MV-4-11 (cell line): ENCODE results near the gene CYP4V2.
A peak's percentile ranks its signal among the peaks of the same experiment; 100 is the strongest.

Source experiments
- DNase-seq: peaks from one replicate; lab custom pipeline; 2025; lab: John Stamatoyannopoulos, UW

CYP4V2 gene

DNA sequence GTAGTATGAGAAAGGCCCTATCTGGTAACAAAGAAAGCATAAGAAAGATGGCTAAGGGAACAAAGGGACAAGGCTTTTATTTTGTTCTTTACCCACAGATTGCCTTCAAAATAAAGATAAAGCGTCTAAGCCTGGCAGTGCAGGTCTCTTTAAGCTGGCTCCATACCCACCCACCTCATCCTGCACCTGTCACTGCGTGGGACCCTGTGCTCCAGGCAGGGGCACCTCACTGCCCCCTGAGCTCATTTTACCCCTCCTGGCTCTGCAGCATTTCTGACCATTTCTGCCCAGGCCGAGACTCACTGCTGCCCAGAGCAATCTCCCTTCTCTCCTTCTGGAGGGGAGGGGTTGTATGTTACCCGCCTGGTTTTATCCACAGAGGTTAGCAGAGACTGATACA, 1.7 kb upstream of the CYP4V2 start:
- no peak for DNase-seq

GRCh38 chr4:186190581-186191199, 677 bp upstream of the CYP4V2 start:
- peak; percentile 53 for DNase-seq

GRCh38 chr4:186192066-186192612, 772 bp downstream of the CYP4V2 start:
- peak; percentile 40 for DNase-seq

DNA sequence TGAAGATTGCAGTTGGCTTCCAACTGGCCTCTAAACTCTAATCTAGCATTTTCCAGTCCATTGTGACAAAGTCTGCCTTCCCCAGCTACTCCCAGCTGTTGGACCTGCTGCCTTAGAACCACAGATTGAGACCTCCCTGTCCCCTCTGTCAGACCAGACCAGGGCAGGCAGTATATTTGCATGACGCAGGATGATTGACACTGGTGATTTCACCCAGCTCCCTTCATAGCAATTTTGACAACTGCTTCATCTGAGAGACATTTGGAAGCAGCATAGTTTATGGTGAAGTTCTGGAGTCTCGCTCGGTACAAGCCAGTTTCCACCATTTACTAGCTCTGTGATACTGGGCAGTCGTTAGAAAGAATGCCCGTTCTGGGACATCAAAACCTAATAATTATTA, 2.5 kb downstream of the CYP4V2 start:
- DNase-seq: no peak

DNA sequence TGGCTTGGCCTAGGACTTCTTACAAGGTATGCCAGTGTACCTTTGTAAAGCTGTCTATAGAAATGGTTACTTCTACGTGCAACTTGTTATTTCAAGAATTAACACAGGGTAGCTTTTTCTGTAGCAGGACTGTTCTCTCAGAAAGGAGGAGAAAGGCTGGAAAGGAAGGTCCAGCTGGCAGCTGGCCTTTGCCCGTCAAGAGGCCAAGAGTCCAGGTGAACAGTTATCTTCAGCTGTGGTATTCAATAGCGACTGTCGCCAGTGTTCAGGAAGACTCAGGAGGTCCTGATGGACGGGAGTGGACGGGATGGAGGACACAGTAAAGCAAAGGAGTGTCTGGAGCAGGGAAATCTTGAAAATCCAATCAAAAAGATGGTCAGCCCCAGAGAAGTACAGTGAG, 4.7 kb downstream of the CYP4V2 start:
- no peak for DNase-seq

DNA sequence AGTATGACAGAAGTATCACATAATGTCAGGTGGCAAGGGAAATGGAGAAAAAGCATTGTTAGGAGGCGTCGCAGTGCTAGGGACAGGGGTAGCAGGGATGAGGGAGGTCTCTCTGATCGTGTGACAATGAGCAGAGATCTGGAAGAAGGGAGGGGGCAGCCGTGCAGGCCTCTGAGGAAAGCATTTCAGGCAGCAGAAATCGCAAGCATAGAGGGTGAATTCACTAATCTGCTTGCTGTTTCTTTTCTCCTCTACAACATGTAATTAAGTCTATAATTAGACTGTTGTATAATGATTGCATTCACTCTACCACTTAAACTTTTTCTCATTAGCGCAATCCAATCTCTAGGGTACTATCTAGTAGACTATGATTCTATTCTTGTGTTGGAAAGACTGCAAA, 9.1 kb downstream of the CYP4V2 start:
- no peak for DNase-seq

DNA sequence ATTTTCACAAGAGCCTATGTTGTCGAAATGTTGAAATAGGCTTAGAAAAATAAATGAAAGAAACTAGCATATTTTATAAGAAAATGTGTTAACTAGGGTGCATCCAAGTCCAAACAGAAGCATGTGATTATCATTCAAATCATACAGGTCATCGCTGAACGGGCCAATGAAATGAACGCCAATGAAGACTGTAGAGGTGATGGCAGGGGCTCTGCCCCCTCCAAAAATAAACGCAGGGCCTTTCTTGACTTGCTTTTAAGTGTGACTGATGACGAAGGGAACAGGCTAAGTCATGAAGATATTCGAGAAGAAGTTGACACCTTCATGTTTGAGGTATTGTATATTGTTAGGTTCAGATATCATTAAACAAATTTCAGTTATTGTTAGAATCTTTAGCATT, 9.6 kb downstream of the CYP4V2 start:
- no peak for DNase-seq

GRCh38 chr4:186201535-186202230, 10.3 kb downstream of the CYP4V2 start:
- peak; percentile 48 for DNase-seq

DNA sequence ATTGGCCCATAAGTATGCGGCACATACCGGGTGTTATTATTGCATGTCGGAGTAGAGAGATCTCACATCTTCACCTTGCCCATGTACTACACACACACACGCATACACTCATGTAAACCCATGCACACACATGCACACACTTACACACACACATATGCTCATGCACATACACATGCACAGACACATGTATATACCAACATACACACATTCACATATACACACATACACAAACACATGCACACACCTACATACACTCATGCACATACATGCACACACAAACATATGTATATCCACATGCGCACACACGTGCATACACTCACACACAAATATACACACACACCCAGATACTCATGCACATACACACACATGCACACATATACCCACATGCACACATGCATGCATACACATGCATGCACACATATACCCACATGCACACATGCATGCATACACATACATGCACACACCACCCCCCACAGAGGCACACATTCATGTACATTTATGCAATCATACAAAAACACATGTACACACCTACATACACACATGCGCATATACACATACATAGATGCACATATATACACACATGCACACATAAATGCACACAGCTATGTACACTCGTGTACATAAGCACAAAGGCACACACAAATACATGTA, 11.2 kb downstream of the CYP4V2 start:
- DNase-seq: no peak

- DNase-seq: no peak
These were observed 12.0 kb downstream of the CYP4V2 start for GRCh38 chr4:186203406-186203805.

DNA sequence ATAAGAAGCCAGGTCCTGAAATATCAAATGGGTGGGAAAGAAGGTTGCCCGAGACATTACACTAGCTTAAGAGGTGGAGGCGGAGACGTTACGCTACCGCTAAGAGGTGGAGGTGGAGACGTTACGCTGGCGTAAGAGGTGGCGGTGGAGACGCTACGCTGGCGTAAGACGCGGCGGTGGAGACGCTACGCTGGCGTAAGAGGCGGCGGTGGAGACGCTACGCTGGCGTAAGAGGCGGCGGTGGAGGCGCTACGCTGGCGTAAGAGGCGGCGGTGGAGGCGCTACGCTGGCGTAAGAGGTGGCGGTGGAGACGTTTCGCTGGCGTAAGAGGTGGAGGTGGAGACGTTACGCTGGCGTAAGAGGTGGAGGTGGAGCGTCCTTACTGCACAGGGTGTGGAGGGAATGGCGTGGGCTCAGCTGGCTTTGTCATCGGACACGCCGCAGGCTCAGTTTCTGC, 12.8 kb downstream of the CYP4V2 start:
- DNase-seq: peak; percentile 8

GRCh38 chr4:186204686-186205085, 13.3 kb downstream of the CYP4V2 start:
- DNase-seq: no peak

DNA sequence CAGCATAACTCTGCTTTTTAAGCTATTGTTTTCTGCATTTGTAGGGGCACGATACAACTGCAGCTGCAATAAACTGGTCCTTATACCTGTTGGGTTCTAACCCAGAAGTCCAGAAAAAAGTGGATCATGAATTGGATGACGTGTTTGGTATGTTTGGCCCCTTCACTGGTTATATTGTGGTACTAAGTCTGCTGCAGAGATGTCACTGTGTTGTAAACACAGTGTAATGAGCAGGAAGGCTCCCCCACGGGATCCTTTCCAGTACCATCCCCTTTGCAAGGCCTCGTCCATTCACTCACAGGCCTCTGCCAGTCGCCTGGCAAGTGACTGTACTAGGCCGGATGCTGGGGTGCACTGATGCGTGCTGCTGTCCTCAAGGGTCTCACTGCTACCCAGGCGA, 13.8 kb downstream of the CYP4V2 start:
- DNase-seq: no peak

DNA sequence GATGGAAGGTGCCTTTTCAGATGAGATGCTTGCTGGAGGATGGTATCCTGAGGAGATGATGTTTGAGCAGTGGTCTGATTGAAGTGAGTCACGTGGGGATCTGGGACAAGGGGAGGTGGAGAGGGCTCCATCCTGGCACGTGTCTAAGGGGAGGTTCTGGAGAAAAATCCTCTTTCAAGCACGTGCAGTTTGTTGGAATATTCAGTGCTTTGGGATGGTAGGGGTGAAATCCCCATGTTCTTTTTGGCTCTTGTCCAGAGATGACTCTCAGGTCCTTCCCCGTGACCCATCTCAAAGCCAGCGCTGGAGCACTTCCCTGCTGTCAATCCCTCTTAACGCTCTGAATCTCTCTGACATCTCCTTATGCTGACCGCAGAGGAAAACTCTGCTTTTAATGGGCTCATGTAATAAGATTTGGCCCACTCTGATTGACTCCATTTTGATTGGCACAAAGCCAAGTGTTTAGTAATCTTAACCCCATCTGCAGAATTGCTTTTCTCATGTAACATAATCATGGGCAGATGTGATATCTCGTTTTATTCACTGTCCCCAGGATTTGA, 25.2 kb downstream of the CYP4V2 start:
- DNase-seq: no peak

DNA sequence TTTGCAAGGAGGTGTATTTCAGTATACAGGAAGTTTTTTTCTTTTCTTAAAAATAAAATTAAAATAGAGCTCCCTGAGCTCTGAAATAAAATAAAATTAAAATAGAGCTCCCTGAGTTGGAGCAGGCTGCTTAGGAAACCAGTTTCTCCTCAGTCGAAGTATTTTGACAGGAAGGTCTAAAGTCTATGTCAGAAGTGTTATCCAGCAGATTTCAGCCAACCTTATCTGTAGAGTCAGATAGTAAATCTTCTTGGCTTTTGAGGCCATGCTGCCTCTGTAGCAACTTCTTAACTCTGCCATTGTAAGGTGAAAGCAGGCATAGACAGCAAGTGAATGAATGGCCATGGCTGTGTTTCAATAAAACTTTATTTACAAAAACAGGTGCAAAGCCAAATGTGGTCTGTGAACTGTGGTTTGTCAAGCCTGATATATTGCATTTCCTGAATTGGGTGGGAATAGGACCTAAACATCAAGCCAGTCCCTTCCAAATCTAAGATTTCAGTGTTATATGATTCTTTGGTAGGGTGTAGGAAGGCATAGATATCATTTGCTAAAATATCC, 26.4 kb downstream of the CYP4V2 start:
- no peak for DNase-seq

GRCh38 chr4:186221624-186222023, 30.3 kb downstream of the CYP4V2 start:
- DNase-seq: no peak

- DNase-seq: no peak
These were observed 34.5 kb downstream of the CYP4V2 start for GRCh38 chr4:186225848-186226247.

GRCh38 chr4:186226521-186227189, 35.3 kb downstream of the CYP4V2 start:
- no peak for DNase-seq

- DNase-seq: no peak
These were observed 35.9 kb downstream of the CYP4V2 start, which contains the start of gene KLKB1 for GRCh38 chr4:186227221-186227620. TSS of gene KLKB1 (plus strand) at chr4:186227507. CDS start at chr4:186228196, 689 bp downstream.

DNA sequence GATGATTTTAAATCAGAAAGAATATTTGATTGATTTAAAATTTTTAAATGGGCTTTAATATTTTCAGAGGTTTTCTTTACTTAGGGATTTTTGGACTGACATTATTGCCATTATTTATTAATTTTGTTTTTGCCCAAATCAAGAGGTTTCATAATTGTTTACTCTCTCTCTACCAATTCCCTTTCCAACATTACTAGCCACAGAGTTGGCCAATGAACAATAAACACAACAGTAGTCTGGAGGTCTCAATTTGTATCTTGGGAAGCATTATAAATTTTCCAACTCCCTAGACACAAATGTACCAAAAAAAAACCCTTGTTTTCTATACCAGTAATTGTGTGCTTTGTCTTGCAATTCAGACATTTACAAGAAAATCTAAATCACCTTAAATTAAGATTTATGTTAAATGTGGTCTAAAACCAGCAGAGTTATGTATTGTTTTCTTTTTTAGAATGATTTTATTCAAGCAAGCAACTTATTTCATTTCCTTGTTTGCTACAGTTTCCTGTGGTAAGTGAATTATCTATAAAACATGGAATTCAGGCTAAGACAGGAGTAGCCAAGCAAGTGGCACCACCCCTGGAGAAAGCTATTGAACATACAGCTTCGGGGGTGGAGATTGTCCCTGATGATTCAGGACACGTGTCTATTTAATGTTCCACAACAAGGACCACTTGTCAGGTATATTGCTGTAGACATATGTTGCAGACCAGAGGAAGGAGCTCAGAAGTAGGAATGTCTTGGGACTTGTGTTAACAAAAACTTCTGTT, 36.6 kb downstream of the CYP4V2 start:
- DNase-seq: no peak

DNA sequence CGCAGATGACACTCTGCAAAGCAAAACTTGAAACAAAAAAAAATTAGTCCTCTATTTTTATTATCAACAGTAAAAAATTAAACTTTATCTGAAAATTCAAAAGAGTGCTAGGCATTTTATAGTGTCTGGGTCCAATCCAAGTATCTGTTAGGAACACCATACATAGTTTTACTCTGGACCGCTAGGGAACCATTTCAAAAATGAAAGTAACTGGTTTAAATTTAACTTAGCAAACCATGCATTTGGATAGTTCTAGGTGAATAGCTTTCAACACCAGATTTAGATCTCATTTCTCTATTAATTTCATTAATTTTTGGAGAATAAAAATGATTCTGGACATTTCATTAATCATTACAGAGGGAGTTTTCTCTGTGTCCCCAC, 37.1 kb downstream of the CYP4V2 start:
- no peak for DNase-seq
